H1 (cell line): ENCODE data around the gene PRKAR1B. TPM values are rescaled to one million over a fixed set of nuclear protein-coding genes. Genes with fewer than 3 reads are reported as not detected.

Experiments
- CHD2 ChIP-seq: IDR thresholded peaks from 2 replicates; pipeline ENCODE4 v1.6.1; 2012; ENCODE audit warnings: low read length, improper control_type of control experiment
- EZH2 ChIP-seq: fragments of 200-600 bp; sonication (generic); IDR thresholded peaks from 2 replicates; pipeline ENCODE4 v1.7.1; 2012; ENCODE audit warnings: low read depth, mild to moderate bottlenecking, moderate library complexity, low read length, inconsistent platforms; ENCODE audit not compliant: severe bottlenecking
- HDAC2 ChIP-seq, 2 experiments: fragments of 300-600 bp in 1 of 2; sonication (generic) in 1 of 2; IDR thresholded peaks; 2 replicates each; pipeline ENCODE4 v1.6.1; 2011 to 2012; ENCODE audit warnings: low read depth in 2 of 2, low read length in 2 of 2, mild to moderate bottlenecking in 2 of 2, moderate library complexity in 2 of 2, borderline replicate concordance in 1 of 2, inconsistent platforms in 1 of 2
- MAFK ChIP-seq: IDR thresholded peaks from 2 replicates; pipeline ENCODE4 v1.6.1; 2012; ENCODE audit warnings: low read depth, mild to moderate bottlenecking, improper control_type of control experiment, low read length
- RNF2 ChIP-seq: fragments of 200-900, 300-1000 bp; sonication (generic); IDR thresholded peaks from 2 replicates; pipeline ENCODE4 v1.7.1; 2016; ENCODE audit warnings: borderline replicate concordance, low read depth, mild to moderate bottlenecking, antibody characterized with exemption, low read length; ENCODE audit not compliant: poor library complexity, severe bottlenecking; ENCODE audit errors: missing control alignments
- TAF7 ChIP-seq: optimal IDR thresholded peaks from 2 replicates; pipeline ENCODE3; 2011; ENCODE audit warnings: low read depth, mild to moderate bottlenecking, inconsistent platforms, low read length, moderate library complexity, borderline replicate concordance
- USF2 ChIP-seq: IDR thresholded peaks from 2 replicates; pipeline ENCODE4 v1.6.1; 2011; ENCODE audit warnings: low read length, improper control_type of control experiment
- polyA plus RNA-seq, 7 experiments: library from polyadenylated mRNA; depleted of rRNA in 3 of 7; stranded (reverse) in 5 of 7; unstranded in 2 of 7; fragments of >200 nt in 5 of 7; fragments of 200-250 nt in 2 of 7; gene quantifications; 1 replicate in 5 of 7; 2 replicates in 1 of 7; 4 replicates in 1 of 7; pipeline versions ENCODE4 v1.2.1 to v1.2.3, GENCODE V29; 2011 to 2013; ENCODE audit warnings: missing spikeins in 2 of 7, mixed read lengths in 2 of 7
- total RNA-seq: library from RNA; stranded (reverse); fragmentation: NEBNext Ultra II Directional; extraction: Animal tissue kit (Norgen Biotek cat#: 25700); gene quantifications from 2 replicates; pipeline ENCODE4 v1.2.1, GENCODE V29; 2021

PRKAR1B gene
- total and polyA plus RNA-seq, 2 of the 8 experiments (the other 6 are each of a cell fraction or from before 2014, with no cell fraction given), result 12.3 to 55.7 TPM

- TF ChIP-seq EZH2 (no peak), CHD2 (no peak), RNF2 (no peak), TAF7 (no peak), USF2 (no peak), MAFK (no peak), HDAC2 (IDR thresholded peaks at IDR 0.05; ENCODE audit: borderline replicate concordance in 1 of 2, low read depth in 2 of 2, low read length in 2 of 2) (no peak)
These were observed 80.1 kb downstream of the PRKAR1B start (continued) for GRCh38 chr7:646951-647350.
